Measurements from ENCODE around the gene SERPINB3.
"Not testable (repeated sequence)": the region's sequence is repeated elsewhere in the genome, so short reads cannot be mapped to it uniquely, and the experiment has no call there.

The SERPINB3 gene

DNA sequence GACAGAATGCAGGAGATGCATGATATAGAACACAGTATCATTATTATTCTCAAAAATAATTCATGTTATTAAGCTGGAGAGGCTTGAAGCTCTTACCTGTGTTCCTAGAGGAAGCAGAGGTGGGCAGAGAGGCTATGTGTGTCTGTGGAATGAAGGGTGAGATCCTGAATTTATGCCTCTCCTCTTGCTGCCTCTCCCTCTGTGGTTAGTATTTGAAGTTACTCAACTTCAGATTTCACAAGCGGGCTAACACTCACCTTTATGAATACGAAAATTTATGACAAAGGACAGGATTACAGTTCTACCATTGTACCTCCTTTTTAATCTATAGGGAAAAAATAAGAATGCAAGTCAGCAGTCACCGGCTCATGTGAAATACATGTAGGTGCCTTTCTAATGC lies at the start of gene SERPINB3:
Gene SERPINB3, minus strand, starts transcription at position 144 of the 400 bp plus-strand sequence. CDS start 677 bp downstream, outside the sequence.
- DNase-seq (ENCODE audit: low read depth) = not testable (repeated sequence)

DNA sequence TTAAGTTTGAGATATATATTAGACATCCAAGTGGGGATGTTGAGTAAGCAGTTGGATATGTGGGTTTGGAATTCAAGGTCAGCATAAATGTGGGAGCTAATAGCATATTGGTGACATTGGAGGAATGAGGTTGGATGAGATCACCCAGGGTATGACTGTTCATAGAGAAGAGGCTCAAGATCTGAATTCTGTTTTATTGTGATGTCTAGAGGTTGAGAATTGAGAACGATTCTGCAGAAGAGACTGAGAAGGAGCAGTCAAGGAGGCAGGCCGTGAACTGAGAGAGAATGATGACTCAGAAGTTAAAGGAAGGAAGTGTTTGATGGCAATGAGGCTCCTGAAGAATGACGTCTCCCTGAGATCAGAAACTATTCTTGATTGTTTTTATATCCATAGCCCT lies 47.0 kb upstream of the SERPINB3 start:
- DNase-seq (ENCODE audit: low read depth) = peak; percentile 77

- no peak for DNase-seq (ENCODE audit: low read depth)
Measured at GRCh38 chr18:63707816-63708215, 46.1 kb upstream of the SERPINB3 start.

GRCh38 chr18:63705401-63705800 lies 43.7 kb upstream of the SERPINB3 start:
- DNase-seq (ENCODE audit: low read depth) = no peak

DNA sequence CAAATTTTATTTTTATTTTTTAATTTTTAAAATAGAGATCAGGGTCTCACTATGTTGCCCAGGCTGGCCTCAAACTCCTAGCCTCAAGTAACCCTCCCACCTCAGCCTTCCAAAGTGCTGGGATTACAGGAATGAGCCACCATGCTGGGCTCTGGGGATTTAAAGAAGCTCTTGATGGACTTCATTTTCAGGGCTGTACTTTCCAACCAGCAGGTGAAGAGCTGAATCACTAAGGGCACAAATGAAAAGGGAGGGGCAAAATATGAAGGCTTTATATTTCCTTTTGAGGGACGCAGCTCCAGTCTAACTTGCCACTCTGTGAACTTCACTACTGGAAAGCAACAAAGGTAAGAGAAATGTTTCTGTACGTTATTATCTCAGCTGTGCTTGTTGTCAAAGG lies 41.0 kb upstream of the SERPINB3 start, which contains the start of gene SERPINB11:
Gene SERPINB11, plus strand, starts transcription at position 301 of the 400 bp plus-strand sequence. CDS start 7,234 bp downstream, outside the sequence.
- DNase-seq (ENCODE audit: low read depth) = no peak

DNA sequence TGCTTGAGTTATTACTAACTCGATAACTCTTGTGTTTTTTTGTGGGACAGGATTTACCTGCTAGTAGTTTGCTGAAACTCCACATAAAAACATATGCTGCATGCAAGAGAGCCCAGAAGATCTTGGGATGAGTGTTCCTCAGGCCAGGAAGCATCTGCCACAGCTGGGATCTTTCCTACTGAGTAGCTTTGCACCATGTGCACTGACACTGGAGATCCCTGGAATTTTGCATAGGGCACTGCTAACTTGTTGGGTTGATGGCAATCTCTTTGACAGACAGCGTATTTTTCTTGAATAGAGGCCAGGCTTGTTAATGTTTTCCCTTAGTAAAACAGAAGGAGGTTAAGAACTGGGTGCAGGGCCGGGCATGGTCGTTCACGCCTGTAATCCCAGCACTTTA lies 40.3 kb upstream of the SERPINB3 start:
- DNase-seq (ENCODE audit: low read depth) = no peak

DNA sequence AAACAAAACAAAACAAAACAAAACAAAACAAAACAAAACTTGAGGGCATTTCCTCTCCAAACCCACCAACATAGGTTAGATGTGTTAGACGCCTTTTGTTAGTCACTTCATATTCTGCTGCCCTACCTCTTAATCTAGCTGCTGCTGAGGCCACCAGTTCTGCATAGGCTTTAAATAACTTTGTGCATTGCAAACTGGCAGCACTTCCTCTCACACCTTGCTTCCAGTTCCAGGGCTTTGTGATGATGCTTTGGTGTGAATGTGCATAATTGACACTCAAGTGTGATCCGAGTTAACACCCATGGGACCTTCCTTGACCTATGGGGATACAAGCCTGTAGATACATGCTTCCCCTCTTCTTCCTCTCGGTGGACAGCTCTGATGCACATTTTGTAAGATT lies 38.8 kb upstream of the SERPINB3 start:
- no peak for DNase-seq (ENCODE audit: low read depth)

- DNase-seq (ENCODE audit: low read depth) = no peak
Measured at GRCh38 chr18:63697097-63697660, 35.5 kb upstream of the SERPINB3 start.

DNA sequence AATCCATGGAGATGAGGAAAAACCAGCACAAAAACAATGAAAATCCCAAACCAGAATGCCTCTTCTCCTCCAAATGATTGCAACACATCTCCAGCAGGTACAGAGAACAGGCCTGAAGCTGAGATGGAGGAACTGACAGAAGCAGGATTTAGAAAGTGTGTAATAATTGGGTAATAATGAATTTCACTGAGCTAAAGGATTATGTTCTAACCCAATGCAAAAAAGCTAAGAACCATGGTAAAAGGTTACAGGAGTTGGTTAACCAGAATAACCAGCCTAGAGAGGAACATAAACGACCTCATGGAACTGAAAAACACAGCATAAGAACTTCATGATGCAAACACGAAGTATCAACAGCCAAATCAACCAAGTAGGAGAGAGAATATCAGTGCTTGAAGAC lies 27.4 kb upstream of the SERPINB3 start:
- no peak for DNase-seq (ENCODE audit: low read depth)

- no peak for DNase-seq (ENCODE audit: low read depth)
Measured at GRCh38 chr18:63686871-63687270, 25.2 kb upstream of the SERPINB3 start.

DNA sequence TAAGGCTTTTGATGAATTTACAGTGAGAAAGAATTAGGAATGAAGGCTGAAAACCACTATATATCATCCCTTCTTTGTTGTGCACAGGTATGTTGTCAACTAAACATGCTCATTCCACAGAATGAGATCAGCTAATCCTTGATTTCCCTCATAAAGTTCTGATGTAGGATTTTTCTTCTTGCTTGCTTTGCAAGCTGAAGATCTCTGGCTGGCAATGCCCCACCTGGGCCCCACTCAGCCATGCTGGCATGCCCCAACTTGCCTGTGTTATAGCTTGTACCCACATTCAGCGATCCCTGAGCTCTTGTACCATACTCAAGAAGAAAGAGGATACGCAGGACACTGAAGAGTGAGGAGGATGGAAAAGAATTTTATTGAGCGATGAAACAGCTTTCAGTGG lies 23.0 kb upstream of the SERPINB3 start:
- DNase-seq (ENCODE audit: low read depth) = no peak

DNA sequence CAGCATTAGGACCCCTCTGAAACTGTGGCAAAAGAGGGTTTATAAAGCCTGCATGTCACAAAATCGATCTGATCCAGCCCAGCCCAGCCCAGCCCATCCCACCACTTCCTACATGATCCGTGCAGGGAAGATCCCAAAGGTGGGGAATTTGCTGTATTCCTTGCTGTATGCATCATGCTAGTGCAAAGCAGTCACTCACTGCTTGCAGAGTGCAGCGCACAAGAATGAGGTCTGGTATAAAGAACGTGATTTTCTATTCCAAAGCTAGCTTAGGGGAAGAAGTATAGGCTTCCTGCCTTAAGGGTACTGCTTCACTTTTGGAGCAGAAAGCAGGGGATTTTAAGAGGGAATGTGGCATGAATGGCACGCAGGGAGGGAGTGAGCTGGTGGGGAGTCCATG lies 22.2 kb upstream of the SERPINB3 start:
- DNase-seq (ENCODE audit: low read depth) = no peak

- DNase-seq (ENCODE audit: low read depth) = peak; percentile 79
Measured at GRCh38 chr18:63683152-63683551, 21.5 kb upstream of the SERPINB3 start.

DNA sequence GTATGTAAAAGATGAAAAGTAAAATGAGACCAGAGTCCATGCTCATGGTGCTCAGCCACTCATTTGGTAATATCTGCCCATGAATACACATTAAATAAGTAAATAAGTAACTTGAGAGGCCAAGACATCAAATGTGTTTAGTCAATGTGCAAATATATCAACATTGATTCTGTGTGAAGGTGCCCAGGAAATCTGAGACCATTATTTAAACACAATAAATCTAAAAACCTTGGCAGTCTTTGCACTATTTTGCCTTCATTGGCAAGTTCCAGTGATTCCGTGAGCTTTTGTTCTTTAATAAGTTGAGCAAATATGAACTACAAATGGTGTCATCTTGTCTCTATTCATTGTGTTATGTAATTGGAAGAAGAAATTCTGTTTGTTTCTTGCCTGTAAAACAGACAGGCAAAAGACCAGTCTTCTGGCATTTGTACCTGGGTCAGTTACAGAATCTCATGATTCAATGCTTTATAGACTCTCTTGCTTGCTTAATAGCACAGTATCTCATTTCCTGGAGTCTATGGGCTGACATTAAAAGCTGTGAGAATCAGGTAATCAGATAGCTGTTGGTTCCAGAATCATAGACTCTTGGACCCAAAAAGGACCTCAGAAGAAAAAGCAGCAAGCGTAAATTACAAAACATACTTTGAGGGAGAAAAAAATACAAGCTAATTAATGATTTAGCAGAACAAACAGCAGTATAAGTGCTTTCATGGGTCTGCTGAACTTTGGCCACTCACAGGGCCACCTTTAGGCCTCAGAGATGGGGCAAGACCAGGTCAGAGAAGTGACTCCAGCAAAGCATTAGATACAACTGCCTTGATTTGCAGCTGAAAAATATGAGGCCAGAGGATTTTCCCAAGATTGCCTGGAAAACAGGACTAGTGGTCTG lies 20.0 kb upstream of the SERPINB3 start:
- no peak for DNase-seq (ENCODE audit: low read depth)

GRCh38 chr18:63679820-63680606 lies 18.3 kb upstream of the SERPINB3 start:
- no peak for DNase-seq (ENCODE audit: low read depth)

DNA sequence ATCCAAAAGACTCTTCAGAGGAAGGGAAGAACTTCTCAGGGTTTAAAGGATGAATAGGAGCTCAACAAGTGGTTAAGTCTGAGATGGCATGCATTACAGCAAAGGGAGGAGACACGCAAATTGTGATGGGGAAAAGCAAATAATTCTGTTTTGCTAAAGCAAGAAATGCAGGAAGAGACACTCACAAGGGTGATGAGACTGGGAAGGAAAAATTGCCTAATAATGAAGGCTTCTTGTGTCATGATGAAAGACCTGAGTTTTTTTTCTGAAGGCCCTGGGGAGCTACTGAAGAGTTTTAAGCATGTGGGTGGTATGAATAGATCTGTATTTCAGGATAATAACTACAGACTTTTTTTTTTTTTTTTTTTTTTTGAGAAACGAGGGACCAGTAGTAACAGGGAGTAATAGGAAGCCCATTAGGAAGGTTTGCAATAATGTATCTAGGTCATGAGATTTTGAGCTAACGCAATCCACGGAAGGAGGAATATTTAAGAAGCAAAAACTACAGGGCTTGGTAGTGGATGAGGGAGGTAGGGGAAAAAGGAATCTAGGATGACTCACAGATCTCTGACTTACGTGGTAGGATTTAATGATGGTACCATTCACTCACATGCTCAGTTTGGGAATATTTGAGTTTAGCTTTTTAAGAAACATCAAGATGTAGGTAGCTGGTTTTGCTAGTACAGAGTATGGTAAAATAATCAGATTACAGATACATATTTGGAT lies 16.0 kb upstream of the SERPINB3 start:
- DNase-seq (ENCODE audit: low read depth) = no peak

- no peak for DNase-seq (ENCODE audit: low read depth)
Measured at GRCh38 chr18:63676526-63677323, 15.0 kb upstream of the SERPINB3 start.

GRCh38 chr18:63664571-63664970 lies 2.9 kb upstream of the SERPINB3 start:
- DNase-seq (ENCODE audit: low read depth) = no peak

GRCh38 chr18:63658920-63659319 lies 2.8 kb downstream of the SERPINB3 start:
- DNase-seq (ENCODE audit: low read depth) = not testable (repeated sequence)

- not testable (repeated sequence) for DNase-seq (ENCODE audit: low read depth)
Measured at GRCh38 chr18:63650271-63650670, 11.4 kb downstream of the SERPINB3 start.

- no peak for DNase-seq (ENCODE audit: low read depth)
Measured at GRCh38 chr18:63648241-63648640, 13.5 kb downstream of the SERPINB3 start.
